Measurements from ENCODE around the gene CYBC1.

The CYBC1 gene

DNA sequence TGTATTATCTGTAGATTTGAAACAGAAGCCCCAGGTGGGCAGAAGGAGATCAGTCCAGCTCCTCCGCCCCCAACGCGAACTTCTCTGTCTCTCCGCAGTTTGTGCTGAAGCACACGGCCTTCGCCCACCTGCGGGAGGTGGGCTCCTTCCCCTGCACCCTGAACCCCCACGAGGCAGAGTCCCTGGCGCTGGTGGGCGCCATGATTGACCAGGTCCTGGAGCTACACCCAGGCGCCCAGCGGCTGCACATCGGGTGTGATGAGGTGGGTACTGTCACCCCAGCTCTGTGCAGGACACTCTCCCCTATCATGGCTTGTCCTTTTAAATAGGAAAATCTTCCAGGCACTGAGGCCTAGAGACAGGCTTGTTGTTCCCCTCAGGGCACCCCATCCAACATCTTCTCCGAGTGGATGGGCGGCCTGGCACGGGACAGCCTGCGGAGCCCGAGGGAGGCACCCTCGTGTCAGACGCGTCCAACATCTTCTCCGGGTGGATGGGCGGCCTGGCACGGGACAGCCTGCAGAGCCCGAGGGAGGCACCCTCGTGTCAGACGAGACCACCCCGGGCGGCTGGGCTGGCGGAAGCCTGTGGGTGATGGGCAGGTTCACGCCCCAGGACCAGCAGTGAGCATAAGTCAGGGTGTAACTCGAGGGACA, 16.9 kb downstream of the CYBC1 start:
- peaks cover 11% of the 10 kb centered on the region for H3K4me1 ChIP-seq (ENCODE audit: insufficient read depth, insufficient read length)
- DNase-seq (ENCODE audit: low read depth, low spot score) = no peak
- H3K9ac ChIP-seq (ENCODE audit: insufficient read length, low read depth) = no peak overlapping the region
- no peaks in the 10 kb centered on the region for H3K9me3 ChIP-seq (ENCODE audit: insufficient read depth, low read length)
- H3K27me3 ChIP-seq (ENCODE audit: insufficient read depth, insufficient read length) = no peaks in the 10 kb centered on the region
- peaks cover 58% of the 10 kb centered on the region for H3K36me3 ChIP-seq (ENCODE audit: insufficient read depth, insufficient read length, low read length)
- no peak overlapping the region for H3K4me3 ChIP-seq (ENCODE audit: insufficient read length, low read depth)
- TF ChIP-seq YY1 (IDR thresholded peaks at IDR 0.05; ENCODE audit: insufficient read depth, insufficient read length) (no peak), SUZ12 (IDR thresholded peaks at IDR 0.05; ENCODE audit: extremely low read depth, insufficient read depth, insufficient read length) (no peak), ZNF274 (IDR thresholded peaks at IDR 0.05; ENCODE audit: low read depth, low read length) (no peak)

DNA sequence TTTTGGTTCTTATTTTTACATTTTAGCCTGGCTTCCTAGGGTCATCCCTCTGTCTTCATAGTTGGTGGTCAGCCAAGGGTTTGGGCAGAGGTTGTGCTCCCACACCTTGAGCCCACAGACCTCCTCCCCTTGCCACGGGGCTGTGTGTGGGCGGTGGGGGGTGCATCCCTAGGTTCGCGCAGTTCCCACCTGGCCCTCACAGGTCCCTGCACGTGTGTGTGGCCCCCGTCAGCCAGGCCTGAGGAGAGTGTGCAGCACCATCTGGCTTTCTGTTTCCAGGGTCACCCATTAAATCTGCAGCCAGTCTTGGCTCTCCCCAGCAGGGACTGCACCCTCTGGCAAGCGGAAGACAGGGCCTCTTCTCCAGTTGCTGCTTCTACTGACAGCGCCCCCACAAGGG, 18.5 kb downstream of the CYBC1 start:
- peaks cover 47% of the 10 kb centered on the region for H3K36me3 ChIP-seq (ENCODE audit: insufficient read depth, insufficient read length, low read length)
- peaks cover 11% of the 10 kb centered on the region for H3K4me1 ChIP-seq (ENCODE audit: insufficient read depth, insufficient read length)
- TF ChIP-seq YY1 (IDR thresholded peaks at IDR 0.05; ENCODE audit: insufficient read depth, insufficient read length) = no peak
- no peak for TF ChIP-seq ZNF274 (IDR thresholded peaks at IDR 0.05; ENCODE audit: low read depth, low read length)
- no peak for TF ChIP-seq SUZ12 (IDR thresholded peaks at IDR 0.05; ENCODE audit: extremely low read depth, insufficient read depth, insufficient read length)
- DNase-seq (ENCODE audit: low read depth, low spot score) = no peak
- no peaks in the 10 kb centered on the region for H3K9me3 ChIP-seq (ENCODE audit: insufficient read depth, low read length)
- no peak overlapping the region for H3K4me3 ChIP-seq (ENCODE audit: insufficient read length, low read depth)
- peak overlapping the region; percentile 36 for H3K9ac ChIP-seq (ENCODE audit: insufficient read length, low read depth)
- H3K27me3 ChIP-seq (ENCODE audit: insufficient read depth, insufficient read length) = no peaks in the 10 kb centered on the region

DNA sequence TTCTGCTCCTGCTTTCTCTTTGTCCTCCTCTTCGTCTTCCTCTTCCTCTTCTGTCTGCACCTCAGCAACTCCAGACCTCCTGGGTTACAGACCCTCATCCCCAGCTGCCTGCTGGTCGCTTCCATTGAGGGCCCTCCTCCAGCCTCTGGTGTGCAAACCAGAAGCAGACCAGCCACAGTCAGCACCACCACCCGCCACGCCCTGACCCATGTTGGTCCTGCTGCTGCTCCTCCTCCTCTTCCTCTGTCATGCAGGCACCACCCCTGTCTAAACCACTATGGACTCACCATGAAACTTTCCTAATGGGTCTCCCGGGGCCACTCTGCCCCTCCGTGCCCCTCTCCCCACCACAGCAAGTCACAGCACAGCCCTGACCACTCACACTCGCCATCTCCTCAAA, 20.7 kb downstream of the CYBC1 start:
- Histone ChIP-seq H3K4me1 (ENCODE audit: insufficient read depth, insufficient read length) (peaks cover 5% of the 10 kb centered on the region), H3K36me3 (ENCODE audit: insufficient read depth, insufficient read length, low read length) (peaks cover 28% of the 10 kb centered on the region), H3K9ac (ENCODE audit: insufficient read length, low read depth) (no peak overlapping the region), H3K4me3 (ENCODE audit: insufficient read length, low read depth) (no peak overlapping the region), H3K27me3 (ENCODE audit: insufficient read depth, insufficient read length) (no peaks in the 10 kb centered on the region), H3K9me3 (ENCODE audit: insufficient read depth, low read length) (no peaks in the 10 kb centered on the region)
- DNase-seq (ENCODE audit: low read depth, low spot score) = no peak
- no peak for TF ChIP-seq ZNF274 (IDR thresholded peaks at IDR 0.05; ENCODE audit: low read depth, low read length)
- no peak for TF ChIP-seq SUZ12 (IDR thresholded peaks at IDR 0.05; ENCODE audit: extremely low read depth, insufficient read depth, insufficient read length)
- no peak for TF ChIP-seq YY1 (IDR thresholded peaks at IDR 0.05; ENCODE audit: insufficient read depth, insufficient read length)

DNA sequence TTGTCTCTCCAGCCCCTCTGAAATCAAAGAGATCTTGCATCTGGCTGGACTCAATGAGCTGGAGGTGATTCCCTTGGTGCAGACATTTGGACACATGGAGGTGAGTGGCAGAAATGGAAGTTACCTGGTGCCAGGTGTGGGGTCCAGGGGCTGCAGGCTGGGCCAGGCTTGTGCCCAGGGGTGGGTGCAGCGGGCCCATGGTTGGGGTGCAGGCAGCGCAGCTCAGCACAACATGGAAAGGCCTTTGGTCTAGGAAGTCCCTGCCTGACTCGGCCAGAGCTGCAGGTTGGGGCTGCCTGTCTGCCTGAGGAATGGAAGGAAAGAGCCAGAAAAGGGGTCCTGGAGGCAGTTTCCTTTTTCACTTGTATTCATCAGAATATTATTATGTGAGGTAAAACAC, 22.0 kb downstream of the CYBC1 start:
- Histone ChIP-seq H3K4me1 (ENCODE audit: insufficient read depth, insufficient read length) (peaks cover 7% of the 10 kb centered on the region), H3K9ac (ENCODE audit: insufficient read length, low read depth) (no peak overlapping the region), H3K36me3 (ENCODE audit: insufficient read depth, insufficient read length, low read length) (peaks cover 25% of the 10 kb centered on the region), H3K9me3 (ENCODE audit: insufficient read depth, low read length) (no peaks in the 10 kb centered on the region), H3K4me3 (ENCODE audit: insufficient read length, low read depth) (no peak overlapping the region), H3K27me3 (ENCODE audit: insufficient read depth, insufficient read length) (no peaks in the 10 kb centered on the region)
- DNase-seq (ENCODE audit: low read depth, low spot score) = no peak
- no peak for TF ChIP-seq SUZ12 (IDR thresholded peaks at IDR 0.05; ENCODE audit: extremely low read depth, insufficient read depth, insufficient read length)
- TF ChIP-seq YY1 (IDR thresholded peaks at IDR 0.05; ENCODE audit: insufficient read depth, insufficient read length) = no peak
- no peak for TF ChIP-seq ZNF274 (IDR thresholded peaks at IDR 0.05; ENCODE audit: low read depth, low read length)

DNA sequence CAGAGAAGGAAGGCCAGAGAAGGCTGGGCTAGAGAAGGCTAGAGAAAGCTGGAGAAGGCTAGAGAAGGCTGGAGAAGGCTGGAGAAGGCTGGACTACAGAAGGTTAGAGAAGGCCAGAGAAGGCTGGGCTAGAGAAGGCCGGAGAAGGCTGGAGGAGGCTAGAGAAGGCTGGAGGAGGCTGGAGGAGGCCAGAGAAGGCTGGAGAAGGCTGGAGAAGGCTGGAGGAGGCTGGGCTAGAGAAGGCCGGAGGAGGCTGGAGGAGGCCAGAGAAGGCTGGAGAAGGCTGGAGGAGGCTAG, 25.7 kb downstream of the CYBC1 start:
- DNase-seq (ENCODE audit: low read depth, low spot score) = no peak

DNA sequence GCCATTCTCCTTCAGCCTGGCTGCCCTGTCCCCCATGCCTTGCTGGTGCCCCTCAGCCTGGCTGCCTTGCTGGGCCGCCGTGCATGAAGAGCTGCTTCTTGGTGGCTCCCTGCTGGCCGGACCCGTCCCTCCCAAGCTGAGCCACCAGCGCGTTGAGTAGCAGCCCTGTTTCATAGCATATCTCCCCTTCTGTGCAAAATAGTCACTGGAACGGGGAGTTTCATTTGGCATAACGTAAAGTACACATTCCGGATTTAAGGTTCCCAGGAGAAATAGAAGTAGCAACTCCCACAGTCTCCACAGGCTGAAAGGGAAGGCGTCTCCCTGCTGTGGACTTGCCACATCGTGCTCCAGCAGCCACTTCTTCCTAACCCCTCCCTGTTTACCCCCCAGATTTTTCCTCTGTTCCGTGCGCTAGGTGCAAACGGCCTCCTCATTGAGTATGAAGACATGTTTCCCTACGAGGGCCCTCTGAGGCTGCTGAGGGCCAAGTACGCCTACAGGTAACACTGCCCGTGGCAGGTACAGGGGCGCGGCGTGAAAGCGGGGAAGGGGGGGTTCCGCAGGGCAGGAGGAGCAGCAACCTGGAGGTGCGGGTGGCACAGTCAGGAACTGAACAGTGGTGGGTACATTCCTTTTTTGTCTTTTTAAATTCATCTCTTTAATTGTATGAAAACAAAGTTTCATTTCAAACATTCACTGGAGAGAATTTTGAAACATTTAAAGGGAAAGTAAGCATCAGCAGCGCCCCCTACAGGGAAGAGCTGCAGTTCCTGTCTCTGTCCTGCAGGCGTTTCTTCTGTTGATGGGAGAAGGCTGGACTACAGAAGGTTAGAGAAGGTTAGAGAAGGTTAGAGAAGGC, 26.3 kb downstream of the CYBC1 start:
- Histone ChIP-seq H3K36me3 (ENCODE audit: insufficient read depth, insufficient read length, low read length) (peaks cover 25% of the 10 kb centered on the region), H3K9ac (ENCODE audit: insufficient read length, low read depth) (no peak overlapping the region), H3K4me1 (ENCODE audit: insufficient read depth, insufficient read length) (peaks cover 4% of the 10 kb centered on the region), H3K9me3 (ENCODE audit: insufficient read depth, low read length) (no peaks in the 10 kb centered on the region; the same call in 1 of the 2 replicates), H3K4me3 (ENCODE audit: insufficient read length, low read depth) (no peak overlapping the region), H3K27me3 (ENCODE audit: insufficient read depth, insufficient read length) (no peaks in the 10 kb centered on the region)
- TF ChIP-seq SUZ12 (IDR thresholded peaks at IDR 0.05; ENCODE audit: extremely low read depth, insufficient read depth, insufficient read length) (no peak), YY1 (IDR thresholded peaks at IDR 0.05; ENCODE audit: insufficient read depth, insufficient read length) (no peak), ZNF274 (IDR thresholded peaks at IDR 0.05; ENCODE audit: low read depth, low read length) (no peak)
- DNase-seq (ENCODE audit: low read depth, low spot score) = peak; percentile 49

More for the DNA sequence above, 25.7 kb downstream of the CYBC1 start:
- Histone ChIP-seq H3K4me3 (ENCODE audit: insufficient read length, low read depth) (no peak overlapping the region), H3K36me3 (ENCODE audit: insufficient read depth, insufficient read length, low read length) (peaks cover 31% of the 10 kb centered on the region), H3K9me3 (ENCODE audit: insufficient read depth, low read length) (no peaks in the 10 kb centered on the region; the same call in 1 of the 2 replicates), H3K4me1 (ENCODE audit: insufficient read depth, insufficient read length) (peaks cover 4% of the 10 kb centered on the region), H3K27me3 (ENCODE audit: insufficient read depth, insufficient read length) (no peaks in the 10 kb centered on the region), H3K9ac (ENCODE audit: insufficient read length, low read depth) (no peak overlapping the region)
- TF ChIP-seq ZNF274 (IDR thresholded peaks at IDR 0.05; ENCODE audit: low read depth, low read length) (no peak), SUZ12 (IDR thresholded peaks at IDR 0.05; ENCODE audit: extremely low read depth, insufficient read depth, insufficient read length) (no peak), YY1 (IDR thresholded peaks at IDR 0.05; ENCODE audit: insufficient read depth, insufficient read length) (no peak)

DNA sequence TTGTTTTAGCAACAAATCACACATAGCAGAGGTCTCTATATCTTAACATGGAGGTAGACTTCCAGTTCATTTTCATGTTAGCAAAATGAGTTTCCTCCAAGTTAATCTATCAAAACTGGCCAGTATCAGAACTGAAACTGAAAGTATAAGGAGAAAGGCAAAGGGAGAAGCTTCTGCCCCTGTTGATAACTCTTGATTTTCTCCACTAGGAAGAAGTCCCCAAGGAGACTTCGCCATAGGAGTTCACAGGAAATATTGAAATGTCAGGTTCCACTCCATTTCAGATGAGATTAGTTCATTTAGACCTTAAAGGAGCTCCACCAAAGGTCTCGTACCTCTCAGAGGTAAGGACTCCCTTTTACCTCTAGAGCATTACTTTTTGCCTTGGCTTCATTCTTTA, 31.0 kb downstream of the CYBC1 start:
- Histone ChIP-seq H3K4me1 (ENCODE audit: insufficient read depth, insufficient read length) (peaks cover 8% of the 10 kb centered on the region), H3K27me3 (ENCODE audit: insufficient read depth, insufficient read length) (no peaks in the 10 kb centered on the region), H3K36me3 (ENCODE audit: insufficient read depth, insufficient read length, low read length) (peaks cover 28% of the 10 kb centered on the region), H3K9ac (ENCODE audit: insufficient read length, low read depth) (no peak overlapping the region), H3K4me3 (ENCODE audit: insufficient read length, low read depth) (no peak overlapping the region), H3K9me3 (ENCODE audit: insufficient read depth, low read length) (no peaks in the 10 kb centered on the region; the same call in 1 of the 2 replicates)
- DNase-seq (ENCODE audit: low read depth, low spot score) = no peak
- TF ChIP-seq YY1 (IDR thresholded peaks at IDR 0.05; ENCODE audit: insufficient read depth, insufficient read length) (no peak), SUZ12 (IDR thresholded peaks at IDR 0.05; ENCODE audit: extremely low read depth, insufficient read depth, insufficient read length) (no peak), ZNF274 (IDR thresholded peaks at IDR 0.05; ENCODE audit: low read depth, low read length) (no peak)

All from NT2/D1 (cell line).